Endothelial cell (in vitro differentiated cells): ENCODE data around the gene DNAI2. TPM values are rescaled to one million over a fixed set of nuclear protein-coding genes. Genes with fewer than 3 reads are reported as not detected.

Experiments used
- DNase-seq: peaks from one replicate; pipeline ENCODE4 v3.0.0; 2021; ENCODE audit warnings: low spot score
- H3K27ac Mint-ChIP-seq: one replicate; pipeline ENCODE4 v1.8.0; 2021; ENCODE audit warnings: mixed read lengths, inconsistent platforms; ENCODE audit not compliant: unreplicated experiment
- H3K27me3 Mint-ChIP-seq: one replicate; pipeline ENCODE4 v1.8.0; 2021; ENCODE audit warnings: mild to moderate bottlenecking, moderate library complexity, mixed read lengths, inconsistent platforms; ENCODE audit not compliant: unreplicated experiment
- H3K36me3 Mint-ChIP-seq: one replicate; pipeline ENCODE4 v1.8.0; 2021; ENCODE audit warnings: mild to moderate bottlenecking, low read depth, mixed read lengths, inconsistent platforms; ENCODE audit not compliant: unreplicated experiment
- H3K4me1 Mint-ChIP-seq: one replicate; pipeline ENCODE4 v1.8.0; 2021; ENCODE audit warnings: mild to moderate bottlenecking, mixed read lengths, inconsistent platforms; ENCODE audit not compliant: unreplicated experiment
- H3K4me3 Mint-ChIP-seq: one replicate; pipeline ENCODE4 v1.8.0; 2021; ENCODE audit warnings: mild to moderate bottlenecking, mixed read lengths, inconsistent platforms; ENCODE audit not compliant: unreplicated experiment
- H3K9me3 Mint-ChIP-seq: one replicate; pipeline ENCODE4 v1.8.0; 2021; ENCODE audit warnings: mixed read lengths, inconsistent platforms; ENCODE audit not compliant: unreplicated experiment
- CTCF ChIP-seq: fragments of 200-600 bp; sonication (generic); IDR thresholded peaks from one replicate; pipeline ENCODE4 v1.5.0; 2021; ENCODE audit warnings: antibody characterized with exemption; ENCODE audit not compliant: unreplicated experiment
- total RNA-seq: library from RNA; stranded (reverse); fragmentation: NEBNext Ultra II Directional; extraction: Animal tissue kit (Norgen Biotek cat#: 25700); gene quantifications from one replicate; pipeline ENCODE4 v1.2.1, GENCODE V29; 2021; ENCODE audit not compliant: unreplicated experiment

The DNAI2 gene
- total RNA-seq, 1 donor from 2014 or later, result not detected

GRCh38 chr17:74299226-74300009 is 25.4 kb downstream of the DNAI2 start:
- Mint-ChIP-seq H3K27ac (no peak overlapping the region), H3K9me3 (no peaks in the 10 kb centered on the region), H3K4me1 (peaks cover 3% of the 10 kb centered on the region), H3K36me3 (no peaks in the 10 kb centered on the region), H3K27me3 (peaks cover 4% of the 10 kb centered on the region), H3K4me3 (no peak overlapping the region)
- DNase-seq, result no peak
- no peak for TF ChIP-seq CTCF

- no peak for TF ChIP-seq CTCF
- DNase-seq, result no peak
- H3K4me3 Mint-ChIP-seq, result no peak overlapping the region
- H3K27ac Mint-ChIP-seq, result no peak overlapping the region
- peaks cover 5% of the 10 kb centered on the region for H3K27me3 Mint-ChIP-seq
- peaks cover 8% of the 10 kb centered on the region for H3K4me1 Mint-ChIP-seq
- H3K9me3 Mint-ChIP-seq, result no peaks in the 10 kb centered on the region
- H3K36me3 Mint-ChIP-seq, result no peaks in the 10 kb centered on the region
These were observed 29.3 kb downstream of the DNAI2 start for GRCh38 chr17:74303305-74303704.

GRCh38 chr17:74304184-74304583 is 30.1 kb downstream of the DNAI2 start:
- no peak overlapping the region for H3K27ac Mint-ChIP-seq
- H3K4me1 Mint-ChIP-seq, result peaks cover 8% of the 10 kb centered on the region
- no peaks in the 10 kb centered on the region for H3K9me3 Mint-ChIP-seq
- H3K4me3 Mint-ChIP-seq, result no peak overlapping the region
- DNase-seq, result no peak
- no peak for TF ChIP-seq CTCF
- H3K27me3 Mint-ChIP-seq, result peaks cover 4% of the 10 kb centered on the region
- H3K36me3 Mint-ChIP-seq, result no peaks in the 10 kb centered on the region

GRCh38 chr17:74305865-74306654 is 32.0 kb downstream of the DNAI2 start:
- Mint-ChIP-seq H3K27ac (no peak overlapping the region), H3K4me3 (no peak overlapping the region), H3K36me3 (no peaks in the 10 kb centered on the region), H3K4me1 (peaks cover 8% of the 10 kb centered on the region), H3K9me3 (no peaks in the 10 kb centered on the region), H3K27me3 (peaks cover 4% of the 10 kb centered on the region)
- TF ChIP-seq CTCF, result no peak
- peak; percentile 38 for DNase-seq
